Measurements from ENCODE around the gene IL18R1.

IL18R1 gene, protein sequence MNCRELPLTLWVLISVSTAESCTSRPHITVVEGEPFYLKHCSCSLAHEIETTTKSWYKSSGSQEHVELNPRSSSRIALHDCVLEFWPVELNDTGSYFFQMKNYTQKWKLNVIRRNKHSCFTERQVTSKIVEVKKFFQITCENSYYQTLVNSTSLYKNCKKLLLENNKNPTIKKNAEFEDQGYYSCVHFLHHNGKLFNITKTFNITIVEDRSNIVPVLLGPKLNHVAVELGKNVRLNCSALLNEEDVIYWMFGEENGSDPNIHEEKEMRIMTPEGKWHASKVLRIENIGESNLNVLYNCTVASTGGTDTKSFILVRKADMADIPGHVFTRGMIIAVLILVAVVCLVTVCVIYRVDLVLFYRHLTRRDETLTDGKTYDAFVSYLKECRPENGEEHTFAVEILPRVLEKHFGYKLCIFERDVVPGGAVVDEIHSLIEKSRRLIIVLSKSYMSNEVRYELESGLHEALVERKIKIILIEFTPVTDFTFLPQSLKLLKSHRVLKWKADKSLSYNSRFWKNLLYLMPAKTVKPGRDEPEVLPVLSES

DNA sequence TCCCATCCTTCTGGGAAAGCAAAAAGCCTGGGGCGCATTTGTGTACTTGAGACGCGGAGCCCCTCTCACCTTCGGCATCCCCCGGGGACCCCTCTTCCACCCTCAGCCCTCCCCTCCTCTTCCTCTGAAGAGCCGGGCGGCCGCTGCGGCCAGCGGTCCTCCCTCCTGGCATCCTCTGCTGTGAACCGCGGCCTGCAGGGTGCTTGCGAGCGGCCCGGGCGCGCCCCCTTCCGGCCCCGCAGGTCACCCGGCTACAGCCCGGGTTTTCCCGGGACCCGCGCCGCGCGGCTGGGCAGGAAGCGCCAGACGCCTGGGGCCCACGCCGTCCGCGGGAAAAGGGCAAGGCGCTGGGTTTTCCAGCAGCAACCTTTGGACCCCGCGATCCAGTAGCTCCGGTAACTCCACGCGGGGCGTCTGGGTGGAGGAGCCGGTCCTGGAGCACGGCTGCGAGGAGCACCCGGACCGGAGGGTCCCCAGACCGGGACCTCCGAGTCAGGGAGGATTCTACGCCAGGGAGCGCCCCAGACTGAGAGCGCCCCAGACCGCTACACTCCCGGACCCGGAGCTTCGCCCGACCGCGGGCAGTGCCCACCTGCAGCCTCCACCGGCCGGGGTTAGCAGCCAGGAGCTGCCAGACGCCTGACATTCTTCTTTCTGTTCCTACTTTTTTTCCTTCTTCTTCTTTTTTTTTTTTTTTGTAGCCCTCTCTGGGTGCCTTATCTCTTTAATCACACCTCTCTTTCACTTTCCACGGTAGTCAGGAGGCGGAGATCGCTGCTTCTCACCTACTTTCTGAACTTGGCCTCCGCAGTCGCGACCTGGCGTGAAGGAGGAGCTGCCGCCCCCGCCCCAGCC is at the start of gene IL18R1:
Gene IL18R1, plus strand, starts transcription at position 271 of the 855 bp plus-strand sequence. CDS start 6,865 bp downstream, outside the sequence.
- TF ChIP-seq, protein P1, sequence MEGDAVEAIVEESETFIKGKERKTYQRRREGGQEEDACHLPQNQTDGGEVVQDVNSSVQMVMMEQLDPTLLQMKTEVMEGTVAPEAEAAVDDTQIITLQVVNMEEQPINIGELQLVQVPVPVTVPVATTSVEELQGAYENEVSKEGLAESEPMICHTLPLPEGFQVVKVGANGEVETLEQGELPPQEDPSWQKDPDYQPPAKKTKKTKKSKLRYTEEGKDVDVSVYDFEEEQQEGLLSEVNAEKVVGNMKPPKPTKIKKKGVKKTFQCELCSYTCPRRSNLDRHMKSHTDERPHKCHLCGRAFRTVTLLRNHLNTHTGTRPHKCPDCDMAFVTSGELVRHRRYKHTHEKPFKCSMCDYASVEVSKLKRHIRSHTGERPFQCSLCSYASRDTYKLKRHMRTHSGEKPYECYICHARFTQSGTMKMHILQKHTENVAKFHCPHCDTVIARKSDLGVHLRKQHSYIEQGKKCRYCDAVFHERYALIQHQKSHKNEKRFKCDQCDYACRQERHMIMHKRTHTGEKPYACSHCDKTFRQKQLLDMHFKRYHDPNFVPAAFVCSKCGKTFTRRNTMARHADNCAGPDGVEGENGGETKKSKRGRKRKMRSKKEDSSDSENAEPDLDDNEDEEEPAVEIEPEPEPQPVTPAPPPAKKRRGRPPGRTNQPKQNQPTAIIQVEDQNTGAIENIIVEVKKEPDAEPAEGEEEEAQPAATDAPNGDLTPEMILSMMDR (IDR thresholded peaks at IDR 0.05; ENCODE audit: low read depth, low read length), result peak; percentile 77
- H3K4me3 ChIP-seq (ENCODE audit: low read depth, low read length), result peak within 1 kb of the TSS; percentile 77

DNA sequence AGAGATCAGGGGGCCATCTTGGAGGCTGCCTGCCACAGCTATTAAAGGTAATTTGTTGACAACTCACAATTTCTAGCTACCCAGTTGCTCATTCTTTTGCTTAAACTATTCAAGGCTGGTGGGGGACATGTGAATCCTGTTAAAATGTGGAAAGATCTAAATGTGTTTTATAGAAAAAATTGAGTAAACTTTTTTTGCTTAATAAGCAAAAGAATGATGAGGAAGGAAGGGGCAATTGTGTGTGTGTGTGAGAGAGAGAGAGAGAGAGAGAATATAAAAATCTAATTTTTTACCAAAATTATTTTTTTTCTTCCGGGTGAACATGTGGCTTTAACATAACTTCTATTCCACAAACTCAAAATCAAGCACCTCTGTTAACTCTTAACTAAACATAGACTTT is 49.5 kb upstream of the IL18R1 start:
- H3K4me3 ChIP-seq (ENCODE audit: low read depth, low read length), result no peak overlapping the region
- TF ChIP-seq, protein P1 (IDR thresholded peaks at IDR 0.05; ENCODE audit: low read depth, low read length), result no peak

DNA sequence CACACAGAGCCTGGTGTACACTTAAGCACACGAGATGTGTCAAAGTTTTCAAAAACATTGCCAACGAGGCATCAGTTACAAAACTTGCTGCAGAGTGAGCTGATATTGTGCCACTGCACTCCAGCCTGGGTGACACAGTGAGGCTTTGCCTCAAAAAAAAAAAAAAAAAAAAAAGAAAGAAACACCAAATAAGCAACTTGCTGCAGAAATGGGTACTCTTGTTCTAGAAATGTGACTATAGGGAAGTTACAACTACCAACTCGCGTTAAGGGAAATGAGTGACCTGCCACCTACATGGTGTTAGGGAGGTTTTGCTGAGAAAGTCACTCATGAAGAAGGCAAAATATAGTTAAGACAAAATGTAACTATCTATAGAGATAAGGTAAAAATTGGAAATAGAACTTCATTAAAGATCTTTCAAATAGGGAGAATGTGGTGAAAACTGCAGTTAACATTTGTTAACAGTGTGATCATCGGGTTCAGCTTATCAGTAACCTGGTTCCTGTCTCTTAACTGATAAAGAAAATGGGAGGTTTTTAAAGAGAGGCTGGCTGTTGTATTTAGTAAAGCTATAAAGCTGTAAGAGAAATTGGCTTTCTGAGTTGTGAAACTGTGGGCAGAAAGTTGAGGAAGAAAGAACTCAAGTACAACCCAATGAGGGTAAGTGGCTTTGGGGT is 44.5 kb upstream of the IL18R1 start, which contains the start of gene IL1RL1:
Gene IL1RL1, plus strand, starts transcription at position 600 of the 677 bp plus-strand sequence. CDS start 26,702 bp downstream, outside the sequence.
- H3K4me3 ChIP-seq (ENCODE audit: low read depth, low read length), result no peak within 1 kb of the TSS
- TF ChIP-seq, protein P1 (IDR thresholded peaks at IDR 0.05; ENCODE audit: low read depth, low read length), result no peak

DNA sequence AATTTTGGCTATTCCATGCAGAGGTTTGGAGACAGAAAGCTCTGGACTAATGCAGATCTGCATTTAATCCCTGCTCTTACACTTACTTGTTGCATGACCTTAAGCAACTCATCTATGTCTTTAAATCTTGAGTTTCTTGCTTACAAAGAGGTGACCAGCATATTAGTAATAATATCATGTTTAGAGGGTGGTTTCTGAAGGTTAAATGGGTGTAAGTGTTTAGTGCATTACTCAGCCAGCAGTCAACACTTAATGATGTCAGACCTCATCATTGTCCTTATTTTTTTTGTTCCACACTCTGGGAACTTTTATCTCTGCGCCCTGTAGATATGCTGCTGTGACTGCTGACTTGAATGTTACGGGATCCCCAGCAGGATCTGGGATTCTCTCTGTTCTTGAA is 42.6 kb upstream of the IL18R1 start:
- H3K4me3 ChIP-seq (ENCODE audit: low read depth, low read length), result no peak overlapping the region
- TF ChIP-seq, protein P1 (IDR thresholded peaks at IDR 0.05; ENCODE audit: low read depth, low read length), result no peak

DNA sequence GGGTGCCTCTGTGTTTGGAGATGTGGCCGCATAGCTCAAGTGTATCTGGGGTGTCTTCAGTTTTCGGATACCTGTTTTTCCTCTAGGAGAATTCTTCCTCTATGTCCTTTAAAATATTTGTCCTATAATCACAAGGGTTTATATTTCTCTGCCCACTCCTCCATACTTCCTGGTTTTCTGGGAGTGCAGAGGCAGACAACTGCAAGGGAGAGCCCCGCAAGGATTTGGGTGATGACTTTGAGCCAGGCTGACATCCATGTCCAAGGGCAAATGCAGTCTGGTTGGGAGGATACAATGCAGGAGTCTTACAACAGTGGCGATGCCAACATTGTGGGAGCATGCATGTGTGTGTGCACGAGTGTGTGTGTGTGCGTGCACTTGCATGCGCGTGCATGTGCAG is 42.1 kb upstream of the IL18R1 start:
- TF ChIP-seq, protein P1 (IDR thresholded peaks at IDR 0.05; ENCODE audit: low read depth, low read length), result no peak
- H3K4me3 ChIP-seq (ENCODE audit: low read depth, low read length), result no peak overlapping the region

DNA sequence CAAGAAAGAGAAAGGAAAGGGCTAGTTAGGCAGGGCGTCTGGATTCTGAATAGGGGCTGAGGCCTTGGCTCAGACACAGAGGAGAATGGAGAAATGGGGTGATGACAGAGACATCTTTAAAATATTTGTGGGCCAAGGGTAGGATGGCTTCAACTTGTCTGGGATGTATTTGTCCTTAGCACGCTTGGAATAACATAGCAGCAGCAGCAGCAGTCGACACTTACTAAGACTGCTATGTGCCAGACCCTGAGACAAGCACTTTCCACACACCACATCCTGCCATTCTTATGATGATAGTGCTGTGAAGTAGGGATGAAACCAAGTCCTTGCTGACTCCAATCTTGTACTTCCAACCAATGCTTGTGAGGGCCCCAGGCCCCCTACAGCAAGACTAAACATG is 41.6 kb upstream of the IL18R1 start:
- TF ChIP-seq, protein P1 (IDR thresholded peaks at IDR 0.05; ENCODE audit: low read depth, low read length), result no peak
- no peak overlapping the region for H3K4me3 ChIP-seq (ENCODE audit: low read depth, low read length)

Data from WI38 (cell line).